Fibroblast of lung (primary cell): ENCODE results near the gene SUPT3H.

Experiments
- CTCF ChIP-seq, 2 donors: IDR thresholded peaks in 1 of 2; conservative IDR thresholded peaks in 1 of 2; 1 replicate in 1 of 2; 2 replicates in 1 of 2; pipeline ENCODE4 v1.5.1; 2011 to 2012; ENCODE audit warnings: low read length in 2 of 2, control low read depth in 1 of 2, inconsistent platforms in 1 of 2, low read depth in 1 of 2, mild to moderate bottlenecking in 1 of 2
- EZH2 ChIP-seq: IDR thresholded peaks from 2 replicates; pipeline ENCODE4 v1.5.1; 2012; ENCODE audit warnings: low read length, control low read depth, mild to moderate bottlenecking; ENCODE audit errors: missing control alignments

GRCh38 chr6:45351076-45351475 is 26.7 kb downstream of the SUPT3H start:
- TF ChIP-seq EZH2 = no peak
- TF ChIP-seq CTCF (conservative IDR thresholded peaks at IDR 0.05 in 1 of 2, IDR thresholded peaks at IDR 0.05 in 1 of 2; ENCODE audit: low read depth in 1 of 2, low read length in 2 of 2) = no peak
